Measurements from ENCODE around the gene ASB7.

DNA sequence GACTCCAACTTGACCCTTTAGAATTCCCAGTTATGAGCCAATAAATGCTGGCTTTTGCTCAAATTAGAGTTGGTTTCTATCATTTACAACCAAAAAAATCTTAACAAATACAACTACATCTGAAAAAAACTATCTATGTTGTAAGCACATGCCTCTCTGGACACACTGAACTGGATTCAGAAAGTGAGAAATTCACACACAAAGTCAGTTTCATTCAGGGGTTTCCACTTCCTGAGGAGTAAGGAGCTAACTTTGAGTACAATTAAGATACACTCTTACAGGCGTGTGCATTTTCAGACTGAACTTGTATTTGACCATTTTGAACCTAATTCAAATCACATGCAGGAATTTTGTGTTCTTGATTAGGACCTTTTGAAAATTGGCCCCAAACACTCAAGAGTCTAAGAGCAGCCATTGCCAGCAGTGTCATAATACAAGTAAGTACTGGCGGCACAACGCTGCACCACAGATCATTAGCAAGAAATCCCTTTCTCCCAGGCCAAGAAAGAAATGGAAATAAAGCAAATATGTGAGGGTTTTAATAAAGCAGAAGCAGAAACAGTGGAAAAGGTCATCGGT lies 31.6 kb upstream of the ASB7 start:
- TF ChIP-seq, protein P1, sequence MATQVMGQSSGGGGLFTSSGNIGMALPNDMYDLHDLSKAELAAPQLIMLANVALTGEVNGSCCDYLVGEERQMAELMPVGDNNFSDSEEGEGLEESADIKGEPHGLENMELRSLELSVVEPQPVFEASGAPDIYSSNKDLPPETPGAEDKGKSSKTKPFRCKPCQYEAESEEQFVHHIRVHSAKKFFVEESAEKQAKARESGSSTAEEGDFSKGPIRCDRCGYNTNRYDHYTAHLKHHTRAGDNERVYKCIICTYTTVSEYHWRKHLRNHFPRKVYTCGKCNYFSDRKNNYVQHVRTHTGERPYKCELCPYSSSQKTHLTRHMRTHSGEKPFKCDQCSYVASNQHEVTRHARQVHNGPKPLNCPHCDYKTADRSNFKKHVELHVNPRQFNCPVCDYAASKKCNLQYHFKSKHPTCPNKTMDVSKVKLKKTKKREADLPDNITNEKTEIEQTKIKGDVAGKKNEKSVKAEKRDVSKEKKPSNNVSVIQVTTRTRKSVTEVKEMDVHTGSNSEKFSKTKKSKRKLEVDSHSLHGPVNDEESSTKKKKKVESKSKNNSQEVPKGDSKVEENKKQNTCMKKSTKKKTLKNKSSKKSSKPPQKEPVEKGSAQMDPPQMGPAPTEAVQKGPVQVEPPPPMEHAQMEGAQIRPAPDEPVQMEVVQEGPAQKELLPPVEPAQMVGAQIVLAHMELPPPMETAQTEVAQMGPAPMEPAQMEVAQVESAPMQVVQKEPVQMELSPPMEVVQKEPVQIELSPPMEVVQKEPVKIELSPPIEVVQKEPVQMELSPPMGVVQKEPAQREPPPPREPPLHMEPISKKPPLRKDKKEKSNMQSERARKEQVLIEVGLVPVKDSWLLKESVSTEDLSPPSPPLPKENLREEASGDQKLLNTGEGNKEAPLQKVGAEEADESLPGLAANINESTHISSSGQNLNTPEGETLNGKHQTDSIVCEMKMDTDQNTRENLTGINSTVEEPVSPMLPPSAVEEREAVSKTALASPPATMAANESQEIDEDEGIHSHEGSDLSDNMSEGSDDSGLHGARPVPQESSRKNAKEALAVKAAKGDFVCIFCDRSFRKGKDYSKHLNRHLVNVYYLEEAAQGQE (IDR thresholded peaks at IDR 0.05; ENCODE audit: insufficient read depth in 1 of 2, low read depth in 2 of 2, low read length in 2 of 2) = no peak
- TF ChIP-seq POLR2AphosphoS5 (IDR thresholded peaks at IDR 0.05; ENCODE audit: low read depth, low read length) (no peak), SIN3A (IDR thresholded peaks at IDR 0.05; ENCODE audit: borderline replicate concordance, insufficient read depth, low read length) (no peak)
